ENCODE measurements around the gene MYF6.

GRCh38 chr12:80670214-80670613 is 37.2 kb upstream of the MYF6 start:
- TF ChIP-seq CTCF (IDR thresholded peaks at IDR 0.05) (no peak), POLR2A (IDR thresholded peaks at IDR 0.05) (no peak)

All from esophagus squamous epithelium (tissue), 4 donors.